Measurements from ENCODE around the gene MZT2B.
A peak's percentile ranks its signal among the peaks of the same experiment; 100 is the strongest.
"Not testable (repeated sequence)": the region's sequence is repeated elsewhere in the genome, so short reads cannot be mapped to it uniquely, and the experiment has no call there.

Gene MZT2B

GRCh38 chr2:130181325-130181879, 660 bp upstream of the MZT2B start, which contains the start of gene SMPD4:
TSS of gene SMPD4 (minus strand) at chr2:130181602. CDS start at chr2:130176592, 5,010 bp downstream.
- TF ChIP-seq CTCF (IDR thresholded peaks at IDR 0.05; ENCODE audit: insufficient read depth, low read length, missing control alignments): no peak
- peak within 1 kb of the TSS; percentile 88 for H3K4me3 ChIP-seq (ENCODE audit: low read depth, low read length)
- peak; percentile 65 for DNase-seq (ENCODE audit: low read depth, low spot score)
- ChIA-PET CTCF (interaction anchor here (0.6 to 6.4 kb wide), 7 partner anchors 10 to 195 kb away, joined by 3 to 88 read pairs (median 5); partner anchors contain the start of gene PTPN18), POLR2A (interaction anchor here (0.6 to 1.7 kb wide), 5 partner anchors 12 to 208 kb away, joined by 3 to 8 read pairs (median 4); partner anchors contain the start of gene IMP4)

GRCh38 chr2:130182826-130183511, 907 bp downstream of the MZT2B start:
- CTCF ChIA-PET: interaction anchor here (1.2 to 6.4 kb wide), 4 partner anchors 9 to 158 kb away, joined by 4 to 88 read pairs (median 10); no protein-coding TSS in a partner anchor
- DNase-seq (ENCODE audit: low read depth, low spot score); POLR2A ChIA-PET: not testable (repeated sequence)
- H3K4me3 ChIP-seq (ENCODE audit: low read depth, low read length): peak overlapping the region; percentile 68

GRCh38 chr2:130183512-130184373, 1.7 kb downstream of the MZT2B start:
- TF ChIP-seq CTCF (IDR thresholded peaks at IDR 0.05; ENCODE audit: insufficient read depth, low read length, missing control alignments): no peak
- H3K4me3 ChIP-seq (ENCODE audit: low read depth, low read length): peak overlapping the region; percentile 68
- ChIA-PET POLR2A (no interaction called here), CTCF (interaction anchor here (1.3 to 6.4 kb wide), 3 partner anchors 10 to 151 kb away, joined by 3 to 88 read pairs (median 7); no protein-coding TSS in a partner anchor)
- no peak for DNase-seq (ENCODE audit: low read depth, low spot score)

GRCh38 chr2:130185436-130185835, 3.4 kb downstream of the MZT2B start:
- DNase-seq (ENCODE audit: low read depth, low spot score): no peak
- CTCF ChIA-PET: interaction anchor here (6.4 kb wide), 1 partner anchor 150 kb away, joined by 88 read pairs; no protein-coding TSS in a partner anchor
- H3K4me3 ChIP-seq (ENCODE audit: low read depth, low read length): no peak overlapping the region
- TF ChIP-seq CTCF (IDR thresholded peaks at IDR 0.05; ENCODE audit: insufficient read depth, low read length, missing control alignments): no peak
- POLR2A ChIA-PET: interaction anchor here (1.3 kb wide), 1 partner anchor 1302 kb away, joined by 3 read pairs; no protein-coding TSS in a partner anchor

GRCh38 chr2:130185896-130186295, 3.8 kb downstream of the MZT2B start:
- no peak overlapping the region for H3K4me3 ChIP-seq (ENCODE audit: low read depth, low read length)
- TF ChIP-seq CTCF (IDR thresholded peaks at IDR 0.05; ENCODE audit: insufficient read depth, low read length, missing control alignments): no peak
- DNase-seq (ENCODE audit: low read depth, low spot score): no peak
- POLR2A ChIA-PET: interaction anchor here (1.3 kb wide), 1 partner anchor 1301 kb away, joined by 3 read pairs; no protein-coding TSS in a partner anchor
- CTCF ChIA-PET: interaction anchor here (6.4 kb wide), 1 partner anchor 149 kb away, joined by 88 read pairs; no protein-coding TSS in a partner anchor

- DNase-seq (ENCODE audit: low read depth, low spot score): no peak
- CTCF ChIA-PET: no interaction called here
- POLR2A ChIA-PET: interaction anchor here (1.3 kb wide), 1 partner anchor 1301 kb away, joined by 3 read pairs; no protein-coding TSS in a partner anchor
- no peak for TF ChIP-seq CTCF (IDR thresholded peaks at IDR 0.05; ENCODE audit: insufficient read depth, low read length, missing control alignments)
- H3K4me3 ChIP-seq (ENCODE audit: low read depth, low read length): no peak overlapping the region
These were observed 4.3 kb downstream of the MZT2B start for GRCh38 chr2:130186391-130186790.
